Measurements from ENCODE around the gene MBTPS1.

- TF ChIP-seq POLR2AphosphoS5 (IDR thresholded peaks at IDR 0.05; ENCODE audit: low read depth, low read length) = no peak
- no peak for TF ChIP-seq POLR2A (IDR thresholded peaks at IDR 0.05; ENCODE audit: low read depth, low read length)
- no peak for TF ChIP-seq PAX5 (IDR thresholded peaks at IDR 0.05; ENCODE audit: insufficient read depth, low read length, severe bottlenecking)
Measured at GRCh38 chr16:84065536-84066132, 51.1 kb downstream of the MBTPS1 start.

Measured in GM12891 (cell line).